ENCODE data around the gene MLXIPL. TPM values are rescaled to one million over a fixed set of nuclear protein-coding genes. Genes with fewer than 3 reads are reported as not detected.

MLXIPL gene
- total RNA-seq, 1 donor from 2014 or later = 0.90 TPM

DNA sequence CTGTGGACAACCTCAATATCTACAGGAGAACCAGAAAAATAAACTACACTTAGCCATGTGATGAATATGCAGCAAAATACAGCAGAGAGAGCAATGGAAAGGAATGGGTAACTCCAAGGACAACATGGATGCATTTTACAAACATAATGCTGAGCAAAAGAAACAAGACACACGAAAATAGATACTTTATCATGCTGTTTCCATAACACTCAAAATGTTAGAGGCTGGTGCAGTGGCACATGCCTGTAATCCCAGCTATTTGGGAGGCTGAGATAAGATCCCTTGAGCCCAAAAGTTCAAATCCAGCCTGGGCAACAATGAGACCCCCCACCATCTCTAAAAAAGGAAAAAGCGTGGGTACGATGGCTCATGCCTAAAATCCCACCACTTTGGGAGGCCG, 75.1 kb downstream of the MLXIPL start:
- Histone ChIP-seq H3F3A (ENCODE audit: low read depth) (peaks cover 5% of the 10 kb centered on the region), H3K27ac (no peak overlapping the region), H3K9ac (no peak overlapping the region), H3K4me1 (peaks cover 5% of the 10 kb centered on the region), H3K9me3 (ENCODE audit: low read depth) (no peaks in the 10 kb centered on the region), H2AFZ (replicated peaks) (no peak overlapping the region), H3K79me2 (ENCODE audit: low read depth) (peaks cover 84% of the 10 kb centered on the region), H3K27me3 (no peaks in the 10 kb centered on the region), H3K4me2 (no peak overlapping the region), H3K36me3 (peaks cover 9% of the 10 kb centered on the region), H3K4me3 (no peak overlapping the region), H4K20me1 (ENCODE audit: low read depth) (no peaks in the 10 kb centered on the region)
- TF ChIP-seq EZH2 (IDR thresholded peaks at IDR 0.05) = no peak
- TF ChIP-seq, protein P1, sequence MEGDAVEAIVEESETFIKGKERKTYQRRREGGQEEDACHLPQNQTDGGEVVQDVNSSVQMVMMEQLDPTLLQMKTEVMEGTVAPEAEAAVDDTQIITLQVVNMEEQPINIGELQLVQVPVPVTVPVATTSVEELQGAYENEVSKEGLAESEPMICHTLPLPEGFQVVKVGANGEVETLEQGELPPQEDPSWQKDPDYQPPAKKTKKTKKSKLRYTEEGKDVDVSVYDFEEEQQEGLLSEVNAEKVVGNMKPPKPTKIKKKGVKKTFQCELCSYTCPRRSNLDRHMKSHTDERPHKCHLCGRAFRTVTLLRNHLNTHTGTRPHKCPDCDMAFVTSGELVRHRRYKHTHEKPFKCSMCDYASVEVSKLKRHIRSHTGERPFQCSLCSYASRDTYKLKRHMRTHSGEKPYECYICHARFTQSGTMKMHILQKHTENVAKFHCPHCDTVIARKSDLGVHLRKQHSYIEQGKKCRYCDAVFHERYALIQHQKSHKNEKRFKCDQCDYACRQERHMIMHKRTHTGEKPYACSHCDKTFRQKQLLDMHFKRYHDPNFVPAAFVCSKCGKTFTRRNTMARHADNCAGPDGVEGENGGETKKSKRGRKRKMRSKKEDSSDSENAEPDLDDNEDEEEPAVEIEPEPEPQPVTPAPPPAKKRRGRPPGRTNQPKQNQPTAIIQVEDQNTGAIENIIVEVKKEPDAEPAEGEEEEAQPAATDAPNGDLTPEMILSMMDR (IDR thresholded peaks at IDR 0.05) = no peak
- no peak for TF ChIP-seq EZH2phosphoT487 (IDR thresholded peaks at IDR 0.05)
- Mint-ChIP-seq H3K9me3 (no peaks in the 10 kb centered on the region), H3K27me3 (ENCODE audit: insufficient read depth, low read depth) (peaks cover 2% of the 10 kb centered on the region), H3K4me3 (no peak overlapping the region), H3K4me1 (peaks cover 2% of the 10 kb centered on the region), H3K27ac (no peak overlapping the region), H3K36me3 (peaks cover 19% of the 10 kb centered on the region)
- no peak for DNase-seq (ENCODE audit: low spot score)

DNA sequence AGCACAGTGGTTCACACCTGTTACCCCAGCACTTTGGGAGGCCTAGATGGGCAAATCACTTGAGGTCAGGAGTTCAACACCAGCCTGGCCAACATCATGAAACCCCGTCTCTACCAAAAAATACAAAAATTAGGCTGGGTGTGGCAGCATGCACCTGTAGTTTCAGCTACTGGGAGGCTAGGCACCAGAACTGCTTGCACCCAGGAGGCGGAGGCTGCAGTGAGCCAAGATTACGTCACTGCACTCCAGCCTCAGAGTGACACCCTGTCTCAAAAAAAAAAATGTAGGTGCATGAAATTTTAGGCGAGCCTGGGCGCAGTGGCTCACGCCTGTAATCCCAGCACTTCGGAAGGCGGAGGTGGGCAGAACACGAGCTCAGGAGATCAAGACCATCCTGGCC, 76.5 kb downstream of the MLXIPL start:
- Mint-ChIP-seq H3K4me3 (no peak overlapping the region), H3K27me3 (ENCODE audit: insufficient read depth, low read depth) (peaks cover 2% of the 10 kb centered on the region), H3K4me1 (peaks cover 2% of the 10 kb centered on the region), H3K9me3 (no peaks in the 10 kb centered on the region), H3K27ac (no peak overlapping the region), H3K36me3 (peaks cover 21% of the 10 kb centered on the region)
- Histone ChIP-seq H3K27me3 (no peaks in the 10 kb centered on the region), H3K27ac (no peak overlapping the region), H4K20me1 (ENCODE audit: low read depth) (no peaks in the 10 kb centered on the region), H3K4me2 (no peak overlapping the region), H2AFZ (replicated peaks) (no peak overlapping the region), H3K4me3 (no peak overlapping the region), H3K9ac (no peak overlapping the region), H3K36me3 (peaks cover 9% of the 10 kb centered on the region), H3K9me3 (ENCODE audit: low read depth) (no peaks in the 10 kb centered on the region), H3F3A (ENCODE audit: low read depth) (peaks cover 5% of the 10 kb centered on the region), H3K79me2 (ENCODE audit: low read depth) (peaks cover 71% of the 10 kb centered on the region), H3K4me1 (peaks cover 5% of the 10 kb centered on the region)
- TF ChIP-seq EZH2phosphoT487 (IDR thresholded peaks at IDR 0.05) (no peak), EZH2 (IDR thresholded peaks at IDR 0.05) (no peak)
- TF ChIP-seq, protein P1 (IDR thresholded peaks at IDR 0.05) = no peak
- DNase-seq (ENCODE audit: low spot score) = no peak

DNA sequence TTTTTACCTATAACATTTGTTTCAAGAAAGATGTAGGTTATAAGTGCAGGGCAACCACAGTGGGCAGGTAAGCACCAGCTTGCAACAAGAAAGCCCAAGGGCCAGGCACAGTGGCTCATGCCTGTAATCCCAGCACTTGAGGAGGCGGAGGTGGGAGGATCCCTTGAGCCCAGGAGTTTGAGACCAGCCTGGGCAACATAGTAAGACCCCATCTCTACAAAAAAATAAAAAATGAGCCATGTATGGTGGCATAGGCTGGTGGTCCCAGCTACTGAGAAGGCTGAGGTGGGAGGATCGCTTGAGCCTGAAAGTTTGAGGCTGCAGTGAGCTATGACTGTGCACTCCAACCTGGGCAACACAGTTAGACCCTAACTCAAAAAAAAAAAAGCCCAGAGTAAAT, 79.6 kb downstream of the MLXIPL start:
- Histone ChIP-seq H3K9me3 (ENCODE audit: low read depth) (no peaks in the 10 kb centered on the region), H3K36me3 (no peaks in the 10 kb centered on the region), H3K27me3 (no peaks in the 10 kb centered on the region), H4K20me1 (ENCODE audit: low read depth) (no peaks in the 10 kb centered on the region), H3F3A (ENCODE audit: low read depth) (peaks cover 5% of the 10 kb centered on the region), H3K4me3 (no peak overlapping the region), H3K4me2 (no peak overlapping the region), H3K4me1 (peaks cover 5% of the 10 kb centered on the region), H2AFZ (replicated peaks) (no peak overlapping the region), H3K27ac (no peak overlapping the region), H3K9ac (no peak overlapping the region), H3K79me2 (ENCODE audit: low read depth) (peaks cover 51% of the 10 kb centered on the region)
- peaks cover 2% of the 10 kb centered on the region for H3K4me1 Mint-ChIP-seq
- H3K4me3 Mint-ChIP-seq = no peak overlapping the region
- H3K36me3 Mint-ChIP-seq = peaks cover 25% of the 10 kb centered on the region
- H3K27ac Mint-ChIP-seq = no peak overlapping the region
- DNase-seq (ENCODE audit: low spot score) = no peak
- TF ChIP-seq, protein P1 (IDR thresholded peaks at IDR 0.05) = no peak
- TF ChIP-seq EZH2phosphoT487 (IDR thresholded peaks at IDR 0.05) = no peak
- TF ChIP-seq EZH2 (IDR thresholded peaks at IDR 0.05) = no peak
- H3K27me3 Mint-ChIP-seq (ENCODE audit: insufficient read depth, low read depth) = peaks cover 2% of the 10 kb centered on the region
- H3K9me3 Mint-ChIP-seq = no peaks in the 10 kb centered on the region

Other genes with a start within 250 kb of the MLXIPL start
- 1.1 and 5.8 TPM in 2 replicates for gene FZD9, start 190.7 kb downstream of the MLXIPL start, total RNA-seq (ENCODE audit: low replicate concordance)
- 69.3 and 85.8 TPM in 2 replicates for gene BAZ1B, start 102.2 kb downstream of the MLXIPL start, total RNA-seq (ENCODE audit: low replicate concordance)
- gene BCL7B, start 66.8 kb downstream of the MLXIPL start, total RNA-seq (ENCODE audit: low replicate concordance) = 10.4 and 29.9 TPM in 2 replicates
- 29.0 and 50.4 TPM in 2 replicates for gene TBL2, start 45.9 kb downstream of the MLXIPL start, total RNA-seq (ENCODE audit: low replicate concordance)
- 7.0 and 24.6 TPM in 2 replicates for gene VPS37D, start 43.3 kb upstream of the MLXIPL start, total RNA-seq (ENCODE audit: low replicate concordance)
- gene DNAJC30, start 58.9 kb upstream of the MLXIPL start, total RNA-seq (ENCODE audit: low replicate concordance) = 0.94 and 2.6 TPM in 2 replicates
- gene BUD23, start 59.1 kb upstream of the MLXIPL start, total RNA-seq (ENCODE audit: low replicate concordance) = 22.8 and 41.6 TPM in 2 replicates
- gene STX1A, start 95.1 kb upstream of the MLXIPL start, total RNA-seq (ENCODE audit: low replicate concordance) = 21.9 and 29.0 TPM in 2 replicates
- 9.3 and 15.1 TPM in 2 replicates for gene ABHD11, start 114.3 kb upstream of the MLXIPL start, total RNA-seq (ENCODE audit: low replicate concordance)
- 1.6 and 14.2 TPM in 2 replicates for gene CLDN3, start 145.7 kb upstream of the MLXIPL start, total RNA-seq (ENCODE audit: low replicate concordance)
- gene CLDN4, start 206.5 kb upstream of the MLXIPL start, total RNA-seq (ENCODE audit: low replicate concordance) = 2.8 TPM in 1 of 2 replicates, not detected in the other
- 10.5 and 12.0 TPM in 2 replicates for gene METTL27, start 218.0 kb upstream of the MLXIPL start, total RNA-seq (ENCODE audit: low replicate concordance)
- gene TMEM270, start 236.6 kb upstream of the MLXIPL start, total RNA-seq (ENCODE audit: low replicate concordance) = not detected in 2 replicates

Measured in neural progenitor cell (in vitro differentiated cells).